Measurements from ENCODE around the gene UNC45B.
"Not testable (repeated sequence)": the region's sequence is repeated elsewhere in the genome, so short reads cannot be mapped to it uniquely, and the experiment has no call there.

- TF ChIP-seq CTCF (IDR thresholded peaks at IDR 0.05; ENCODE audit: insufficient read depth, low read length, poor library complexity, severe bottlenecking); EZH2phosphoT487 (conservative IDR thresholded peaks at IDR 0.05; ENCODE audit: low read length): not testable (repeated sequence)
These were observed 3.5 kb downstream of the UNC45B start for GRCh38 chr17:35151080-35151479.
